22Rv1 (cell line): ENCODE data around the gene FBXL7.

Experiments used
- ZFX ChIP-seq: fragments of 450-650 bp; IDR thresholded peaks from 2 replicates; pipeline ENCODE4 v1.6.1; 2017; ENCODE audit warnings: antibody characterized with exemption, borderline replicate concordance
- TF ChIP-seq, protein P1 (sequence below): fragments of 450-650 bp; IDR thresholded peaks from 2 replicates; pipeline ENCODE4 v1.5.1; 2017; ENCODE audit warnings: mild to moderate bottlenecking

DNA sequence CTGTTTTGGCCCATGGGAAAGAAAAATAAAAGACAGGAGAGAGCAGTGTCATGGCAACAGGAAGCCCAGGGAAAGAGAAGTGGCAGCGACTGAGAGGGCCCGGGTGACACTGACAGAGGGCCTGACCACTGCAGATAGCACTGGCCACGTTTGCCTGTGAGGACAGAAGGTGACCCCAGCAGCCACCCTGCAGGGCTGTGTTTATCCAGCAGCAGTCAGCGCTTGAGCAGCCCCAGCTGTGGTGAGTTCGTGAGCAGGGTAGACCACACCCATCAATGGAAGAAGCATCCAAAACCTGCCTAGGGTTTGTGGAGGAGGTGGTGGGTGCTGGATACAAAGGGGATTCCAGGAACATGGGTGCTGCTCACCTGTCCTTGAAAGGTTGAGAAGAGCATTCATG lies 457.1 kb downstream of the FBXL7 start:
- TF ChIP-seq, protein P1, sequence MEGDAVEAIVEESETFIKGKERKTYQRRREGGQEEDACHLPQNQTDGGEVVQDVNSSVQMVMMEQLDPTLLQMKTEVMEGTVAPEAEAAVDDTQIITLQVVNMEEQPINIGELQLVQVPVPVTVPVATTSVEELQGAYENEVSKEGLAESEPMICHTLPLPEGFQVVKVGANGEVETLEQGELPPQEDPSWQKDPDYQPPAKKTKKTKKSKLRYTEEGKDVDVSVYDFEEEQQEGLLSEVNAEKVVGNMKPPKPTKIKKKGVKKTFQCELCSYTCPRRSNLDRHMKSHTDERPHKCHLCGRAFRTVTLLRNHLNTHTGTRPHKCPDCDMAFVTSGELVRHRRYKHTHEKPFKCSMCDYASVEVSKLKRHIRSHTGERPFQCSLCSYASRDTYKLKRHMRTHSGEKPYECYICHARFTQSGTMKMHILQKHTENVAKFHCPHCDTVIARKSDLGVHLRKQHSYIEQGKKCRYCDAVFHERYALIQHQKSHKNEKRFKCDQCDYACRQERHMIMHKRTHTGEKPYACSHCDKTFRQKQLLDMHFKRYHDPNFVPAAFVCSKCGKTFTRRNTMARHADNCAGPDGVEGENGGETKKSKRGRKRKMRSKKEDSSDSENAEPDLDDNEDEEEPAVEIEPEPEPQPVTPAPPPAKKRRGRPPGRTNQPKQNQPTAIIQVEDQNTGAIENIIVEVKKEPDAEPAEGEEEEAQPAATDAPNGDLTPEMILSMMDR: no peak
- no peak for TF ChIP-seq ZFX
